Measurements from ENCODE around the gene HSPA14. TPM values are rescaled to one million over a fixed set of nuclear protein-coding genes. Genes with fewer than 3 reads are reported as not detected.

The HSPA14 gene
- polyA plus RNA-seq, 1 donor (not counting 4 experiments of a cell fraction or from before 2014, with no cell fraction given): 29.5 TPM

DNA sequence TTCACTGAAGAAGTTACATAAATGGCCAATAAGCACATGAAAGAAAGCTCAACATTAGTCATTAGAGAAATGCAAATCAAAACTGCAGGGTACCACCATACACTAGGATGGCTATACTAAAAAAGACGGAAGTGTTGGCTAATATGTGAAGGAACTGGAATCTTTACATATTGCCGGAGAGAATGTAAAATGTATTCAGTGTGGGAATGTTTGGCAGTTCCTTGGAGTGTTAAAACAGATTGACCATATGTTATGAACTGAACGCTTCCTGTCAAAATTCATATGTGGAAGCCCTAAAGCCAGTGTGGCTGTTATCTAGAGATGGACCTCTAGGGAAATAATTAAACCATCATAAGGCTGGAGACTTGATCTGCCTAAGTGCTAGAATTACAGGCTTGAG lies 73.7 kb downstream of the HSPA14 start:
- TF ChIP-seq, protein P1, sequence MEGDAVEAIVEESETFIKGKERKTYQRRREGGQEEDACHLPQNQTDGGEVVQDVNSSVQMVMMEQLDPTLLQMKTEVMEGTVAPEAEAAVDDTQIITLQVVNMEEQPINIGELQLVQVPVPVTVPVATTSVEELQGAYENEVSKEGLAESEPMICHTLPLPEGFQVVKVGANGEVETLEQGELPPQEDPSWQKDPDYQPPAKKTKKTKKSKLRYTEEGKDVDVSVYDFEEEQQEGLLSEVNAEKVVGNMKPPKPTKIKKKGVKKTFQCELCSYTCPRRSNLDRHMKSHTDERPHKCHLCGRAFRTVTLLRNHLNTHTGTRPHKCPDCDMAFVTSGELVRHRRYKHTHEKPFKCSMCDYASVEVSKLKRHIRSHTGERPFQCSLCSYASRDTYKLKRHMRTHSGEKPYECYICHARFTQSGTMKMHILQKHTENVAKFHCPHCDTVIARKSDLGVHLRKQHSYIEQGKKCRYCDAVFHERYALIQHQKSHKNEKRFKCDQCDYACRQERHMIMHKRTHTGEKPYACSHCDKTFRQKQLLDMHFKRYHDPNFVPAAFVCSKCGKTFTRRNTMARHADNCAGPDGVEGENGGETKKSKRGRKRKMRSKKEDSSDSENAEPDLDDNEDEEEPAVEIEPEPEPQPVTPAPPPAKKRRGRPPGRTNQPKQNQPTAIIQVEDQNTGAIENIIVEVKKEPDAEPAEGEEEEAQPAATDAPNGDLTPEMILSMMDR (optimal IDR thresholded peaks at IDR 0.05 in 1 of 3, IDR thresholded peaks at IDR 0.05 in 1 of 3, conservative IDR thresholded peaks at IDR 0.05 in 1 of 3; ENCODE audit: extremely low read depth in 1 of 3, insufficient read depth in 2 of 3, low read length in 3 of 3): no peak
- no peak for TF ChIP-seq EZH2 (IDR thresholded peaks at IDR 0.05; ENCODE audit: low read length)
- FAIRE-seq (no peak), DNase-seq (ENCODE audit: low read depth, low spot score) (no peak)
- H3K27ac ChIP-seq (ENCODE audit: control insufficient read depth, insufficient read depth, low read length): no peak overlapping the region
- H3K4me1 ChIP-seq (ENCODE audit: control insufficient read depth, extremely low read depth, insufficient read depth, low read length): no peaks in the 10 kb centered on the region
- no peak overlapping the region for H2AFZ ChIP-seq (ENCODE audit: control insufficient read depth, low read length)
- dilution Hi-C loops (cut with MboI; ENCODE audit: extremely low pct_ligation_motif_present, low sequenced_read_pairs): no loop called here
- H3K36me3 ChIP-seq (ENCODE audit: control insufficient read depth in 2 of 2, extremely low read depth in 1 of 2, insufficient read depth in 2 of 2, low read length in 2 of 2): peaks cover 8 to 23% of the 10 kb centered on the region in 2 experiments
- H3K4me3 ChIP-seq (ENCODE audit: control insufficient read depth in 2 of 3, extremely low read depth in 1 of 3, insufficient read depth in 2 of 3, low read depth in 1 of 3, low read length in 3 of 3): no peak overlapping the region
- no peaks in the 10 kb centered on the region for H3K27me3 ChIP-seq (ENCODE audit: control insufficient read depth, extremely low read depth, insufficient read depth, low read length)
- H4K20me1 ChIP-seq (ENCODE audit: control insufficient read depth, extremely low read depth, insufficient read depth, low read length): no peaks in the 10 kb centered on the region
- H3K9ac ChIP-seq (ENCODE audit: control insufficient read depth, extremely low read depth, insufficient read depth, low read length): no peak overlapping the region
- no peaks in the 10 kb centered on the region for H3K79me2 ChIP-seq (ENCODE audit: control insufficient read depth, insufficient read depth, low read length)
- no peak overlapping the region for H3K4me2 ChIP-seq (ENCODE audit: control insufficient read depth, extremely low read depth, insufficient read depth, low read depth, low read length)
- no peaks in the 10 kb centered on the region for H3K9me3 ChIP-seq (ENCODE audit: control insufficient read depth, low read depth, low read length)
- no peaks in the 10 kb centered on the region for H3K9me1 ChIP-seq (ENCODE audit: control insufficient read depth, extremely low read depth, insufficient read depth, low read length)

DNA sequence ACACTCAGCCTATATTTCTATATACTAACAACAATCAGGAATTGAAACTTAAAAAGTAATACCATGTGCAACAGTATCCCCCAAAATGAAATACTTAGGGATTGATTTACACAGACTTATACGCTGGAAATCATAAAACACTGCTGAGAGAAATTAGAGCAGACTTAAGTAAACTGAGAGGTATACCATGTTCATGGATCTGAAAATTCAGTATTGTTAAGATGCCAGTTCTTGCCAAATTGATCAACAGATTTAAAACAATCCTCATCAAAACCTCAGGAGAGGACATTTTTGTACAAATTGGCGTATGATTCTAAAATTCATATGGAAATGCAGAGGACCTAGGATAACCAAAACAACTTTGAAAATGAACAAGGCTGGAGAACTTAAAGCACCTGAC lies 78.5 kb downstream of the HSPA14 start:
- Histone ChIP-seq H3K27me3 (ENCODE audit: control insufficient read depth, extremely low read depth, insufficient read depth, low read length) (no peaks in the 10 kb centered on the region), H3K9ac (ENCODE audit: control insufficient read depth, extremely low read depth, insufficient read depth, low read length) (no peak overlapping the region), H3K27ac (ENCODE audit: control insufficient read depth, insufficient read depth, low read length) (no peak overlapping the region), H4K20me1 (ENCODE audit: control insufficient read depth, extremely low read depth, insufficient read depth, low read length) (no peaks in the 10 kb centered on the region), H3K9me3 (ENCODE audit: control insufficient read depth, low read depth, low read length) (no peaks in the 10 kb centered on the region), H3K79me2 (ENCODE audit: control insufficient read depth, insufficient read depth, low read length) (no peaks in the 10 kb centered on the region), H3K36me3 (ENCODE audit: control insufficient read depth in 2 of 2, extremely low read depth in 1 of 2, insufficient read depth in 2 of 2, low read length in 2 of 2) (peaks cover 3 to 12% of the 10 kb centered on the region in 2 experiments), H3K4me2 (ENCODE audit: control insufficient read depth, extremely low read depth, insufficient read depth, low read depth, low read length) (no peak overlapping the region), H3K4me3 (ENCODE audit: control insufficient read depth in 2 of 3, extremely low read depth in 1 of 3, insufficient read depth in 2 of 3, low read depth in 1 of 3, low read length in 3 of 3) (no peak overlapping the region), H2AFZ (ENCODE audit: control insufficient read depth, low read length) (no peak overlapping the region), H3K4me1 (ENCODE audit: control insufficient read depth, extremely low read depth, insufficient read depth, low read length) (no peaks in the 10 kb centered on the region), H3K9me1 (ENCODE audit: control insufficient read depth, extremely low read depth, insufficient read depth, low read length) (no peaks in the 10 kb centered on the region)
- DNase-seq (ENCODE audit: low read depth, low spot score) (no peak), FAIRE-seq (no peak)
- TF ChIP-seq, protein P1 (optimal IDR thresholded peaks at IDR 0.05 in 1 of 3, IDR thresholded peaks at IDR 0.05 in 1 of 3, conservative IDR thresholded peaks at IDR 0.05 in 1 of 3; ENCODE audit: extremely low read depth in 1 of 3, insufficient read depth in 2 of 3, low read length in 3 of 3): no peak
- TF ChIP-seq EZH2 (IDR thresholded peaks at IDR 0.05; ENCODE audit: low read length): no peak
- dilution Hi-C loops (cut with MboI; ENCODE audit: extremely low pct_ligation_motif_present, low sequenced_read_pairs): no loop called here
